Muscle layer of colon (tissue), 2 donors: ENCODE measurements around the gene PPP6R1.
A peak's percentile ranks its signal among the peaks of the same experiment; 100 is the strongest.
"Not testable (repeated sequence)": the region's sequence is repeated elsewhere in the genome, so short reads cannot be mapped to it uniquely, and the experiment has no call there.

Experiments used
- H3K27ac ChIP-seq: one replicate; pipeline ENCODE4 v1.7.0; 2013; ENCODE audit warnings: low read depth, mild to moderate bottlenecking, low read length, moderate library complexity
- H3K27me3 ChIP-seq, 2 donors: one replicate each; pipeline ENCODE4 v1.7.0; 2013; ENCODE audit warnings: low read length in 2 of 2, mild to moderate bottlenecking in 2 of 2; ENCODE audit not compliant: insufficient read depth in 2 of 2, control insufficient read depth in 1 of 2
- H3K36me3 ChIP-seq: one replicate; pipeline ENCODE4 v1.7.0; 2013; ENCODE audit warnings: mild to moderate bottlenecking, low read length; ENCODE audit not compliant: insufficient read depth
- H3K4me1 ChIP-seq: one replicate; pipeline ENCODE4 v1.7.0; 2013; ENCODE audit warnings: mild to moderate bottlenecking, low read length; ENCODE audit not compliant: insufficient read depth
- H3K4me3 ChIP-seq, 2 donors: one replicate each; pipeline ENCODE4 v1.7.0; 2013; ENCODE audit warnings: low read length in 2 of 2, low read depth in 1 of 2, mild to moderate bottlenecking in 1 of 2, moderate library complexity in 1 of 2
- H3K9ac ChIP-seq: one replicate; pipeline ENCODE4 v1.7.0; 2013; ENCODE audit warnings: low read length
- H3K9me3 ChIP-seq: one replicate; pipeline ENCODE4 v1.7.0; 2013; ENCODE audit warnings: mild to moderate bottlenecking, low read length
- donor health status: abdominal sarcoma.
- donor health status: Adenocarcinoma of cecum.

Gene PPP6R1

GRCh38 chr19:55224679-55225414 is 34.0 kb downstream of the PPP6R1 start:
- peaks cover 25% of the 10 kb centered on the region for H3K36me3 ChIP-seq
- H3K27me3 ChIP-seq, H3K9me3 ChIP-seq, H3K9ac ChIP-seq, H3K4me3 ChIP-seq, H3K27ac ChIP-seq: not testable (repeated sequence)
- peaks cover 12% of the 10 kb centered on the region for H3K4me1 ChIP-seq

GRCh38 chr19:55224038-55224665 is 34.7 kb downstream of the PPP6R1 start:
- H3K4me3 ChIP-seq = no peak overlapping the region
- peaks cover 12% of the 10 kb centered on the region for H3K4me1 ChIP-seq
- H3K36me3 ChIP-seq = peaks cover 19% of the 10 kb centered on the region
- H3K27ac ChIP-seq = no peak overlapping the region
- H3K9me3 ChIP-seq = no peaks in the 10 kb centered on the region
- no peak overlapping the region for H3K9ac ChIP-seq
- H3K27me3 ChIP-seq = no peaks in the 10 kb centered on the region

- Histone ChIP-seq H3K27me3 (no peaks in the 10 kb centered on the region), H3K9me3 (no peaks in the 10 kb centered on the region), H3K4me1 (peaks cover 9% of the 10 kb centered on the region), H3K36me3 (peaks cover 15% of the 10 kb centered on the region), H3K27ac (no peak overlapping the region), H3K4me3 (no peak overlapping the region), H3K9ac (no peak overlapping the region)
Measured at GRCh38 chr19:55223291-55224037, 35.4 kb downstream of the PPP6R1 start.

- no peaks in the 10 kb centered on the region for H3K36me3 ChIP-seq
- no peak overlapping the region for H3K27ac ChIP-seq
- no peaks in the 10 kb centered on the region for H3K4me1 ChIP-seq
- H3K9ac ChIP-seq = no peak overlapping the region
- no peak overlapping the region for H3K4me3 ChIP-seq
- no peaks in the 10 kb centered on the region for H3K27me3 ChIP-seq
- no peaks in the 10 kb centered on the region for H3K9me3 ChIP-seq
Measured at GRCh38 chr19:55220525-55220924, 38.3 kb downstream of the PPP6R1 start.

GRCh38 chr19:55216461-55217198 is 42.2 kb downstream of the PPP6R1 start:
- Histone ChIP-seq H3K27me3 (peaks cover 0 to 5% of the 10 kb centered on the region in 2 donors), H3K27ac (peak overlapping the region; percentile 13), H3K36me3 (no peaks in the 10 kb centered on the region), H3K9me3 (peaks cover 7% of the 10 kb centered on the region), H3K4me1 (no peaks in the 10 kb centered on the region), H3K4me3 (peak overlapping the region in 1 of 2 donors; percentile 33), H3K9ac (no peak overlapping the region)

- Histone ChIP-seq H3K9ac (no peak overlapping the region), H3K4me1 (no peaks in the 10 kb centered on the region), H3K9me3 (peaks cover 7% of the 10 kb centered on the region), H3K36me3 (no peaks in the 10 kb centered on the region), H3K27me3 (peaks cover 0 to 5% of the 10 kb centered on the region in 2 donors), H3K4me3 (no peak overlapping the region), H3K27ac (no peak overlapping the region)
Measured at GRCh38 chr19:55213547-55213946, 45.3 kb downstream of the PPP6R1 start.

GRCh38 chr19:55212447-55212846 is 46.4 kb downstream of the PPP6R1 start:
- H3K27me3 ChIP-seq = peaks cover 0 to 5% of the 10 kb centered on the region in 2 donors
- peaks cover 7% of the 10 kb centered on the region for H3K9me3 ChIP-seq
- H3K4me3 ChIP-seq = no peak overlapping the region
- no peaks in the 10 kb centered on the region for H3K36me3 ChIP-seq
- H3K9ac ChIP-seq = no peak overlapping the region
- H3K27ac ChIP-seq = no peak overlapping the region
- no peaks in the 10 kb centered on the region for H3K4me1 ChIP-seq

GRCh38 chr19:55209693-55210472 is 48.9 kb downstream of the PPP6R1 start:
- H3K9ac ChIP-seq = no peak overlapping the region
- peaks cover 7% of the 10 kb centered on the region for H3K9me3 ChIP-seq
- no peaks in the 10 kb centered on the region for H3K36me3 ChIP-seq
- no peak overlapping the region for H3K27ac ChIP-seq
- no peak overlapping the region for H3K4me3 ChIP-seq
- H3K4me1 ChIP-seq = no peaks in the 10 kb centered on the region
- peaks cover 5 to 7% of the 10 kb centered on the region in 2 donors for H3K27me3 ChIP-seq

GRCh38 chr19:55208880-55209692 is 49.7 kb downstream of the PPP6R1 start, which contains the start of gene PTPRH:
Gene PTPRH, minus strand, starts transcription at chr19:55209501. Its CDS starts 68 bp downstream, at chr19:55209433.
- Histone ChIP-seq H3K9me3 (peaks cover 7% of the 10 kb centered on the region), H3K9ac (no peak within 1 kb of the TSS), H3K27me3 (peaks cover 5 to 7% of the 10 kb centered on the region in 2 donors), H3K4me3 (no peak within 1 kb of the TSS), H3K4me1 (no peaks in the 10 kb centered on the region), H3K27ac (no peak within 1 kb of the TSS), H3K36me3 (no peaks in the 10 kb centered on the region)
